Endothelial cell of umbilical vein (primary cell): Measurements from ENCODE around the gene KSR1. TPM values are rescaled to one million over a fixed set of nuclear protein-coding genes. Genes with fewer than 3 reads are reported as not detected.

Experiments used
- BruUV-seq: library from RNA; stranded (reverse); fragments of 400-500 nt; replicated peaks from 2 replicates; lab custom pipeline; 2021; lab: Mats Ljungman, UMichigan
- CTCF ChIA-PET: fragments of 300-600, 350-600 bp; sonication (Branson Sonifier 250); formaldehyde crosslinking; loops from one replicate; lab custom pipeline; 2021; ENCODE audit warnings: antibody characterized with exemption, inconsistent platforms; lab: Charles Lee
- POLR2A ChIA-PET: fragments of 300-600, 350-600 bp; sonication (Branson Sonifier 250); formaldehyde crosslinking; loops from one replicate; lab custom pipeline; 2021; ENCODE audit warnings: antibody characterized with exemption, inconsistent platforms; lab: Charles Lee
- DNase-seq: peaks from one replicate; pipeline ENCODE4 v3.0.0-alpha.2; 2011; ENCODE audit warnings: low read depth, low spot score
- FAIRE-seq: peaks from 2 replicates; lab custom pipeline; 2011; peaks lifted over from hg19 to GRCh38; lab: Jason Lieb, UNC
- H2AFZ ChIP-seq: 2 replicates; pipeline ENCODE4 v1.6.0; 2012; ENCODE audit warnings: low read depth, low read length, control low read depth, inconsistent platforms
- H3K27ac ChIP-seq: 2 replicates; pipeline ENCODE4 v1.5.1; 2011; ENCODE audit warnings: low read depth, mild to moderate bottlenecking, control low read depth, low read length, moderate library complexity; ENCODE audit not compliant: insufficient read depth
- H3K27me3 ChIP-seq, 2 experiments: 2 replicates each; pipeline versions ENCODE4 v1.6.0 to v1.6.1; 2011; ENCODE audit warnings: low read length in 2 of 2, mixed read lengths in 1 of 2; ENCODE audit not compliant: control insufficient read depth in 2 of 2, insufficient read depth in 2 of 2
- H3K36me3 ChIP-seq, 2 experiments: 2 replicates in 1 of 2; 3 replicates in 1 of 2; pipeline ENCODE4 v1.5.1; 2011; ENCODE audit warnings: low read length in 2 of 2, mild to moderate bottlenecking in 1 of 2, moderate library complexity in 1 of 2; ENCODE audit not compliant: control insufficient read depth in 2 of 2, insufficient read depth in 2 of 2; ENCODE audit errors: extremely low read depth in 1 of 2
- H3K4me1 ChIP-seq: 3 replicates; pipeline ENCODE4 v1.5.1; 2011; ENCODE audit warnings: mild to moderate bottlenecking, low read length; ENCODE audit not compliant: control insufficient read depth, insufficient read depth; ENCODE audit errors: extremely low read depth
- H3K4me2 ChIP-seq: 2 replicates; pipeline ENCODE4 v1.6.1; 2011; ENCODE audit warnings: low read length, control low read depth, mixed read lengths; ENCODE audit not compliant: insufficient read depth
- H3K4me3 ChIP-seq, 3 experiments: fragments of 200-600 bp in 1 of 3; sonication (generic), shearing (Covaris generic) in 1 of 3; replicated peaks in 1 of 3; 2 replicates each; pipeline ENCODE4 v1.5.1; 2011 to 2016; ENCODE audit warnings: control low read depth in 3 of 3, low read length in 3 of 3, mild to moderate bottlenecking in 2 of 3, inconsistent platforms in 1 of 3, low read depth in 1 of 3, moderate library complexity in 1 of 3; ENCODE audit not compliant: insufficient read depth in 1 of 3
- H3K79me2 ChIP-seq: 2 replicates; pipeline ENCODE4 v1.6.0; 2012; ENCODE audit warnings: low read length, inconsistent platforms; ENCODE audit not compliant: control insufficient read depth, insufficient read depth
- H3K9ac ChIP-seq: replicated peaks from 2 replicates; pipeline ENCODE3; 2011; ENCODE audit warnings: low read length, control low read depth; ENCODE audit not compliant: insufficient read depth; ENCODE audit errors: extremely low read depth
- H3K9me1 ChIP-seq: replicated peaks from 3 replicates; pipeline ENCODE4 v1.6.0; 2011; ENCODE audit warnings: mild to moderate bottlenecking, low read length; ENCODE audit not compliant: control insufficient read depth, insufficient read depth; ENCODE audit errors: extremely low read depth
- H3K9me3 ChIP-seq: replicated peaks from 2 replicates; pipeline ENCODE4 v1.5.1; 2012; ENCODE audit warnings: low read length, inconsistent platforms; ENCODE audit not compliant: control insufficient read depth, insufficient read depth
- H4K20me1 ChIP-seq: replicated peaks from 2 replicates; pipeline ENCODE3; 2011; ENCODE audit warnings: mild to moderate bottlenecking, low read length; ENCODE audit not compliant: control insufficient read depth, insufficient read depth; ENCODE audit errors: extremely low read depth
- CTCF ChIP-seq, 2 donors: IDR thresholded peaks; 1 replicate in 1 of 2; 2 replicates in 1 of 2; pipeline ENCODE4 v1.5.1; 2011; ENCODE audit warnings: low read length in 2 of 2, mild to moderate bottlenecking in 2 of 2, moderate library complexity in 2 of 2, control low read depth in 1 of 2, inconsistent platforms in 1 of 2, low read depth in 1 of 2; ENCODE audit not compliant: insufficient read depth in 1 of 2; ENCODE audit errors: extremely low read depth in 1 of 2
- EZH2 ChIP-seq: IDR thresholded peaks from 2 replicates; pipeline ENCODE4 v1.6.1; 2012; ENCODE audit warnings: borderline replicate concordance, low read depth, mild to moderate bottlenecking, moderate library complexity, low read length, inconsistent platforms; ENCODE audit not compliant: severe bottlenecking
- FOS ChIP-seq: IDR thresholded peaks from 2 replicates; pipeline ENCODE4 v1.6.1; 2011; ENCODE audit warnings: mild to moderate bottlenecking, low read length, moderate library complexity, borderline replicate concordance; ENCODE audit not compliant: insufficient read depth
- GATA2 ChIP-seq: IDR thresholded peaks from 2 replicates; pipeline ENCODE4 v1.7.0; 2011; ENCODE audit warnings: low read depth, mild to moderate bottlenecking, moderate library complexity, mixed read lengths, low read length; ENCODE audit not compliant: insufficient read length, insufficient read depth
- JUN ChIP-seq: IDR thresholded peaks from 2 replicates; pipeline ENCODE4 v1.6.1; 2011; ENCODE audit warnings: borderline replicate concordance, low read depth; ENCODE audit not compliant: insufficient read length, insufficient read depth
- MAX ChIP-seq: IDR thresholded peaks from 2 replicates; pipeline ENCODE4 v1.6.1; 2011; ENCODE audit not compliant: insufficient read depth, insufficient read length
- MYC ChIP-seq: IDR thresholded peaks from one replicate; pipeline ENCODE4 v1.6.1; 2011; ENCODE audit warnings: mild to moderate bottlenecking, low read depth, low read length
- POLR2A ChIP-seq: IDR thresholded peaks from 2 replicates; pipeline ENCODE4 v1.6.1; 2012; ENCODE audit warnings: low read depth, mild to moderate bottlenecking, control low read depth, low read length
- POLR2AphosphoS5 ChIP-seq: IDR thresholded peaks from 2 replicates; pipeline ENCODE4 v1.6.1; 2012; ENCODE audit warnings: low read depth, mild to moderate bottlenecking, control low read depth, low read length, moderate library complexity; ENCODE audit not compliant: insufficient read depth
- dilution Hi-C: fragments of 300-500 bp; cut with MboI; formaldehyde crosslinking; loops from one replicate; pipeline ENCODE4 v1.15.0; 2019; ENCODE audit warnings: low sequenced_read_pairs; ENCODE audit not compliant: extremely low pct_ligation_motif_present
- intact Hi-C: fragments of 100-400 bp; cut with micrococcal nuclease; formaldehyde crosslinking; loops from one replicate; pipeline ENCODE4 v1.10.0; 2022
- polyA plus RNA-seq, 4 experiments: library from polyadenylated mRNA; depleted of rRNA in 3 of 4; stranded (reverse) in 3 of 4; unstranded in 1 of 4; fragments of >200 nt; gene quantifications; 2 replicates each; pipeline versions ENCODE4 v1.2.1 to v1.2.3, GENCODE V29; 2011 to 2012; ENCODE audit warnings: missing spikeins in 1 of 4
- total RNA-seq: library from RNA; stranded (reverse); gene quantifications from 2 replicates; pipeline ENCODE4 v1.2.3, GENCODE V29; 2021

Gene KSR1
- total and polyA plus RNA-seq, 2 donors (not counting 3 experiments of a cell fraction or from before 2014, with no cell fraction given), result 35.4 to 80.2 TPM

- no peak overlapping the region for H3K9ac ChIP-seq
- no TSS peak for BruUV-seq
- ChIA-PET CTCF (no interaction called here), POLR2A (no interaction called here)
- FAIRE-seq (no peak), DNase-seq (no peak)
- H3K27me3 ChIP-seq, result no peaks in the 10 kb centered on the region
- H3K79me2 ChIP-seq, result peaks cover 8% of the 10 kb centered on the region
- intact Hi-C loops, result no loop called here
- no peak overlapping the region for H3K27ac ChIP-seq
- no peak overlapping the region for H3K4me3 ChIP-seq
- H3K4me1 ChIP-seq, result no peaks in the 10 kb centered on the region
- H2AFZ ChIP-seq, result no peak overlapping the region
- H4K20me1 ChIP-seq, result no peaks in the 10 kb centered on the region
- no peak overlapping the region for H3K4me2 ChIP-seq
- H3K36me3 ChIP-seq, result no peaks in the 10 kb centered on the region
- no peaks in the 10 kb centered on the region for H3K9me1 ChIP-seq
- TF ChIP-seq GATA2, result no peak
- TF ChIP-seq MYC, result no peak
- no peak for TF ChIP-seq JUN
- no peak for TF ChIP-seq EZH2
- no peak for TF ChIP-seq FOS
- no peak for TF ChIP-seq MAX
- TF ChIP-seq CTCF (IDR thresholded peaks at IDR 0.05; ENCODE audit: extremely low read depth in 1 of 2, insufficient read depth in 1 of 2, low read depth in 1 of 2, low read length in 2 of 2), result no peak
- no peak for TF ChIP-seq POLR2A
- no peak for TF ChIP-seq POLR2AphosphoS5
- H3K9me3 ChIP-seq, result no peaks in the 10 kb centered on the region
- dilution Hi-C loops, result no loop called here
These were observed 42.5 kb downstream of the KSR1 start for GRCh38 chr17:27498615-27499309.
